GM20000 (cell line): ENCODE measurements around the gene GPR78.
"Not testable (repeated sequence)": the region's sequence is repeated elsewhere in the genome, so short reads cannot be mapped to it uniquely, and the experiment has no call there.

Experiments
- DNase-seq: peaks from one replicate; pipeline ENCODE4 v3.0.0; 2012; ENCODE audit warnings: low spot score
- TF ChIP-seq, protein P1 (sequence below): IDR thresholded peaks from 2 replicates; pipeline ENCODE4 v1.5.1; 2012; ENCODE audit warnings: mild to moderate bottlenecking, control low read depth; ENCODE audit errors: extremely low read depth, missing control alignments

Gene GPR78

GRCh38 chr4:8571702-8572685 lies 8.2 kb upstream of the GPR78 start:
- TF ChIP-seq, protein P1, sequence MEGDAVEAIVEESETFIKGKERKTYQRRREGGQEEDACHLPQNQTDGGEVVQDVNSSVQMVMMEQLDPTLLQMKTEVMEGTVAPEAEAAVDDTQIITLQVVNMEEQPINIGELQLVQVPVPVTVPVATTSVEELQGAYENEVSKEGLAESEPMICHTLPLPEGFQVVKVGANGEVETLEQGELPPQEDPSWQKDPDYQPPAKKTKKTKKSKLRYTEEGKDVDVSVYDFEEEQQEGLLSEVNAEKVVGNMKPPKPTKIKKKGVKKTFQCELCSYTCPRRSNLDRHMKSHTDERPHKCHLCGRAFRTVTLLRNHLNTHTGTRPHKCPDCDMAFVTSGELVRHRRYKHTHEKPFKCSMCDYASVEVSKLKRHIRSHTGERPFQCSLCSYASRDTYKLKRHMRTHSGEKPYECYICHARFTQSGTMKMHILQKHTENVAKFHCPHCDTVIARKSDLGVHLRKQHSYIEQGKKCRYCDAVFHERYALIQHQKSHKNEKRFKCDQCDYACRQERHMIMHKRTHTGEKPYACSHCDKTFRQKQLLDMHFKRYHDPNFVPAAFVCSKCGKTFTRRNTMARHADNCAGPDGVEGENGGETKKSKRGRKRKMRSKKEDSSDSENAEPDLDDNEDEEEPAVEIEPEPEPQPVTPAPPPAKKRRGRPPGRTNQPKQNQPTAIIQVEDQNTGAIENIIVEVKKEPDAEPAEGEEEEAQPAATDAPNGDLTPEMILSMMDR = no peak
- DNase-seq = no peak

GRCh38 chr4:8573266-8573665 lies 6.9 kb upstream of the GPR78 start:
- TF ChIP-seq, protein P1 = no peak
- DNase-seq = no peak

DNA sequence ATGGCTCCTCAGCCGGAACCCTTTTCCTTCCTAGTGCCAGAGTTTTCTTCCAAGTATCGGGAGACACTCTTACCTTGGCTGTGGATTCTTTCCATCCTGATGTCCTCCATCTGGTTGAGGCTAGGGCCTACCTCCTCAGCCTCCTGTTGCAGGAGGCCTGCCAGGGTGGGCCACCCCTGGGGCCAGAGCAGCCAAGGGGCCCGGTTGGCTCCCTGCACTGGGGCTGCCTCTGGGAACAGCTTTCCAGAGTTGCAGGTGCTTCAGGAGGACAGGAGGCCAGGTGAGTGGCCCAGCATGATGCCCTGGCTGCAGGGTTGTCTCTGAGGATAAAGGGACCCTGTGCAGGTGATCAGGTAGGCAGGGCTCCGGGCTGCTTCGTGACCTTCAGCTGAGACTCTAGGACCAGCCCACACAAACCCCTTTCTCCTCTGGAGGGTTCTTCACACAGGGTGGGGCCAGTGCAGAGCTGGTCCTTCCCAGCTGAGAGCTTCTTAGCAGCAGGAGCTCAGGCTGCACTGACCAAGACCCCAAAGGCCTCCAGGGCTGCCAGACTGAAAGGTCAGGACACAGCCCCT lies 5.3 kb upstream of the GPR78 start:
- DNase-seq = no peak

GRCh38 chr4:8575457-8575856 lies 4.7 kb upstream of the GPR78 start:
- TF ChIP-seq, protein P1 = no peak
- DNase-seq = no peak

More for the DNA sequence above, 5.3 kb upstream of the GPR78 start:
- TF ChIP-seq, protein P1 = no peak

- not testable (repeated sequence) for DNase-seq
Observed at GRCh38 chr4:8576591-8576990, 3.6 kb upstream of the GPR78 start.

- DNase-seq = no peak
- TF ChIP-seq, protein P1 = no peak
Observed at GRCh38 chr4:8577046-8577445, 3.1 kb upstream of the GPR78 start.

DNA sequence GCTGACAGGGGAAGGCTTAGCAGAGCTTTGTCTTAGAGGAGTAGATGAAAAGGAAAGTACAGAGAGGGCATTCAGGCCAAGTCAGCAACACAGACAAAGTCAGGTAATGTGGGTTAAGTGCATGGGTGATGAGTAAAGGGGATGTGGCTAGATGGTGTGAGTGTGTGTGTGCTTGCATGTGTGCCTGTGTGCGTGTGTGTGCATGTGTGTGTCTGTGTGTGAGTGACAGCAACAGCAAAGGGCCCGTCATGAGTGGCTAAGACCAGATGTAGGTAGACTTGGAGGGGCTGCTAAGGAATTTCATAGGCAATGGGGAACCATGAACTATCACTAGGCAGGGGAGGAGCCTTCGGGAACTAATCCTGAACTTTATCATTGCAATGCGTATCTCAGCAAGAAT lies 2.2 kb upstream of the GPR78 start:
- TF ChIP-seq, protein P1 = no peak
- DNase-seq = no peak
